Measurements from ENCODE around the gene AMOTL1.

AMOTL1 gene

DNA sequence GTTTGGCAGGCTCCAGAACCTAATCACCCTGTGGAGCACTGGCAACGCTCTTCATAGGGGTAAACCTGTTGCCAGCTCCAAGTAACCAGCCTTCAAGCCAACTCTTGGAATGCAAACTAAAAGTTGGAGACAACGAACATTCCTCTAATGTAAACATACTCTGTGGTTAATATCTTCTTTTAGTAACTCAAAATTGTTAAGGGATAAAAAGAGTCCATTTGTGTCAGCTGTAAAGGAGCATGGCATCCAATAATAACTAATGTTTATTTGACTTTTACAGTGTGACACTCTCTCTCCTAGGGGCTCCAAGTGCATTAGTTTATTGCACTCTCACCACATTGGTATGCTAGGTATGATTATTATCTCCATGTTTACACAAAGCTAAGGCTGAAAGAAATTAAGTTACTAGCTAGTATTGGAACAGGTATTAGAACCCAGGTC is 31.0 kb upstream of the AMOTL1 start:
- no peaks in the 10 kb centered on the region for H3K79me2 ChIP-seq (ENCODE audit: control insufficient read depth, low read length)
- no peak overlapping the region for H3K4me2 ChIP-seq (ENCODE audit: low read length)
- H3K9me2 ChIP-seq (replicated peaks; ENCODE audit: control insufficient read depth, low read length) = no peaks in the 10 kb centered on the region
- no peaks in the 10 kb centered on the region for H3K4me1 ChIP-seq (ENCODE audit: control insufficient read depth, low read length)
- no peak for TF ChIP-seq EZH2phosphoT487 (IDR thresholded peaks at IDR 0.05; ENCODE audit: borderline replicate concordance, low read length)
- TF ChIP-seq, protein P1, sequence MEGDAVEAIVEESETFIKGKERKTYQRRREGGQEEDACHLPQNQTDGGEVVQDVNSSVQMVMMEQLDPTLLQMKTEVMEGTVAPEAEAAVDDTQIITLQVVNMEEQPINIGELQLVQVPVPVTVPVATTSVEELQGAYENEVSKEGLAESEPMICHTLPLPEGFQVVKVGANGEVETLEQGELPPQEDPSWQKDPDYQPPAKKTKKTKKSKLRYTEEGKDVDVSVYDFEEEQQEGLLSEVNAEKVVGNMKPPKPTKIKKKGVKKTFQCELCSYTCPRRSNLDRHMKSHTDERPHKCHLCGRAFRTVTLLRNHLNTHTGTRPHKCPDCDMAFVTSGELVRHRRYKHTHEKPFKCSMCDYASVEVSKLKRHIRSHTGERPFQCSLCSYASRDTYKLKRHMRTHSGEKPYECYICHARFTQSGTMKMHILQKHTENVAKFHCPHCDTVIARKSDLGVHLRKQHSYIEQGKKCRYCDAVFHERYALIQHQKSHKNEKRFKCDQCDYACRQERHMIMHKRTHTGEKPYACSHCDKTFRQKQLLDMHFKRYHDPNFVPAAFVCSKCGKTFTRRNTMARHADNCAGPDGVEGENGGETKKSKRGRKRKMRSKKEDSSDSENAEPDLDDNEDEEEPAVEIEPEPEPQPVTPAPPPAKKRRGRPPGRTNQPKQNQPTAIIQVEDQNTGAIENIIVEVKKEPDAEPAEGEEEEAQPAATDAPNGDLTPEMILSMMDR (IDR thresholded peaks at IDR 0.05; ENCODE audit: low read depth, low read length, poor library complexity, severe bottlenecking) = no peak
- no peaks in the 10 kb centered on the region for H4K20me1 ChIP-seq (ENCODE audit: control insufficient read depth, insufficient read depth, low read depth, low read length)
- H3K36me3 ChIP-seq (ENCODE audit: control insufficient read depth, low read length) = no peaks in the 10 kb centered on the region
- H3K4me3 ChIP-seq (ENCODE audit: low read length) = no peak overlapping the region
- no peaks in the 10 kb centered on the region for H3K9me3 ChIP-seq (ENCODE audit: control insufficient read depth, insufficient read depth, low read length)
- H3K27me3 ChIP-seq (ENCODE audit: control insufficient read depth, low read length) = no peaks in the 10 kb centered on the region
- H3F3A ChIP-seq (ENCODE audit: control insufficient read depth, insufficient read depth) = no peaks in the 10 kb centered on the region
- no peak overlapping the region for H3K27ac ChIP-seq (ENCODE audit: low read depth, low read length)

DNA sequence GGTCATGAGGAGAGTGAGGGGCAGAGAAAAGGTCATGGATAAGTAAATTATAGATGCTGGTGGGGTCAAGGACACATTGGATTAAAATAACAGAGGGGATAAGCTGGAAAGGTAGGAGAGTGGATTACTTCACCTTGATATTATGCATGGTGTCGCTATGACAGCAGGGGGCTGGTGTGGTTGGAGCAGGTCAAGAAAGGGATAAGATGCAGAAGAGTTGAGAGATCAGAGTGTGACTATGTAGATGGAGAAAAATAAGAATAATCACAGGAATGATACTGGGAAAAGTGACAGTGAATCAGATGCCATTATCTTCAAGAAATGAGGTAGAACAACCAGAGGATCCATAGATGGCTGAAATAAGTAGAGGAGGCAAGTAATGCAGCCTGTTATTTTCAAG is 29.4 kb upstream of the AMOTL1 start:
- Histone ChIP-seq H3K36me3 (ENCODE audit: control insufficient read depth, low read length) (no peaks in the 10 kb centered on the region), H3K4me1 (ENCODE audit: control insufficient read depth, low read length) (no peaks in the 10 kb centered on the region), H3K9me3 (ENCODE audit: control insufficient read depth, insufficient read depth, low read length) (no peaks in the 10 kb centered on the region), H3K4me3 (ENCODE audit: low read length) (no peak overlapping the region), H3K27ac (ENCODE audit: low read depth, low read length) (no peak overlapping the region), H3K9me2 (replicated peaks; ENCODE audit: control insufficient read depth, low read length) (no peaks in the 10 kb centered on the region), H4K20me1 (ENCODE audit: control insufficient read depth, insufficient read depth, low read depth, low read length) (no peaks in the 10 kb centered on the region), H3K79me2 (ENCODE audit: control insufficient read depth, low read length) (no peaks in the 10 kb centered on the region), H3K27me3 (ENCODE audit: control insufficient read depth, low read length) (no peaks in the 10 kb centered on the region), H3K4me2 (ENCODE audit: low read length) (no peak overlapping the region), H3F3A (ENCODE audit: control insufficient read depth, insufficient read depth) (no peaks in the 10 kb centered on the region)
- TF ChIP-seq, protein P1 (IDR thresholded peaks at IDR 0.05; ENCODE audit: low read depth, low read length, poor library complexity, severe bottlenecking) = no peak
- TF ChIP-seq EZH2phosphoT487 (IDR thresholded peaks at IDR 0.05; ENCODE audit: borderline replicate concordance, low read length) = no peak

DNA sequence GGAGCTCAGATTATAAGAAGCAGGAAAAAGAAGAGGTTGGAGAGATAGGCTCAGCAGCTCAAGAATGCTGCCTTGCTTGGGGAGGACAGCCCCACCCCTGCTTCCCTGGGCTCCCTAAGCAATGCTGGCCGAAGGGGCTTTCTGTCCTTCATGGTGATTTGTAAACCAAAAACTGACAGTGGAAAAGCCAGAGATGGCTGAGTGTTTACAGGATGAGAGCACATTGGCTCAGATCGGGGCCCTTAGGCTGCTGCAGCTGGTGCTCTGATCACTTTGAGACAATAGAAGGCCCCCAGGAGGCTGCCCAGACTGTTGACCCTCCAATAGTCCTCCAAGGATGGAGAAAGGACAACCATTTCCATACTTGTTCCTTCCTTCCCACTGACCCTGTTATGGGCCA is 28.8 kb upstream of the AMOTL1 start:
- Histone ChIP-seq H3K79me2 (ENCODE audit: control insufficient read depth, low read length) (no peaks in the 10 kb centered on the region), H3K27ac (ENCODE audit: low read depth, low read length) (no peak overlapping the region), H3K4me2 (ENCODE audit: low read length) (no peak overlapping the region), H3K4me3 (ENCODE audit: low read length) (no peak overlapping the region), H3K9me3 (ENCODE audit: control insufficient read depth, insufficient read depth, low read length) (no peaks in the 10 kb centered on the region), H3F3A (ENCODE audit: control insufficient read depth, insufficient read depth) (no peaks in the 10 kb centered on the region), H3K4me1 (ENCODE audit: control insufficient read depth, low read length) (no peaks in the 10 kb centered on the region), H4K20me1 (ENCODE audit: control insufficient read depth, insufficient read depth, low read depth, low read length) (no peaks in the 10 kb centered on the region), H3K9me2 (replicated peaks; ENCODE audit: control insufficient read depth, low read length) (no peaks in the 10 kb centered on the region), H3K27me3 (ENCODE audit: control insufficient read depth, low read length) (no peaks in the 10 kb centered on the region), H3K36me3 (ENCODE audit: control insufficient read depth, low read length) (no peaks in the 10 kb centered on the region)
- no peak for TF ChIP-seq EZH2phosphoT487 (IDR thresholded peaks at IDR 0.05; ENCODE audit: borderline replicate concordance, low read length)
- TF ChIP-seq, protein P1 (IDR thresholded peaks at IDR 0.05; ENCODE audit: low read depth, low read length, poor library complexity, severe bottlenecking) = no peak

Data from DOHH2 (cell line).